Right lobe of liver (tissue), 6 donors: ENCODE data around the gene PPP1R37. TPM values are rescaled to one million over a fixed set of nuclear protein-coding genes. Genes with fewer than 3 reads are reported as not detected.

ENCODE experiments used
- ATAC-seq, 4 donors: fragments of 200-7000 bp; cut with Tn5 transposase; one replicate each; pipeline ENCODE4 v1.9.1; 2020; ENCODE audit warnings: mild to moderate bottlenecking in 4 of 4, moderate library complexity in 4 of 4
- DNase-seq, 3 donors: peaks; one replicate each; pipeline ENCODE4 v3.0.0-alpha.2; 2020
- H3K27ac ChIP-seq, 3 donors: fragments of 200-600 bp; one replicate each; pipeline ENCODE4 v1.8.0; 2022
- H3K27me3 ChIP-seq, 2 donors: fragments of 200-600 bp; one replicate each; pipeline ENCODE4 v1.8.0; 2022
- H3K36me3 ChIP-seq, 4 donors: fragments of 200-600 bp; sonication (generic) in 1 of 4; one replicate each; pipeline versions ENCODE4 v1.5.1 to v1.8.0; 2017 to 2022; ENCODE audit warnings: control low read depth in 1 of 4
- H3K4me1 ChIP-seq, 4 donors: fragments of 200-600 bp; sonication (generic) in 1 of 4; one replicate each; pipeline versions ENCODE4 v1.5.1 to v1.8.0; 2017 to 2022; ENCODE audit warnings: control low read depth in 1 of 4
- H3K4me3 ChIP-seq, 3 donors: fragments of 200-600 bp; one replicate each; pipeline ENCODE4 v1.8.0; 2022
- H3K9me3 ChIP-seq, 4 donors: fragments of 200-600 bp; sonication (generic) in 1 of 4; one replicate each; pipeline versions ENCODE4 v1.5.1 to v1.8.0; 2017 to 2022; ENCODE audit warnings: control low read depth in 1 of 4
- CTCF ChIP-seq, 4 donors: fragments of 200-600 bp in 3 of 4; fragments of 450-650 bp in 1 of 4; IDR thresholded peaks; one replicate each; pipeline versions ENCODE4 v1.5.1 to v1.8.0; 2016 to 2022; ENCODE audit warnings: antibody characterized with exemption in 4 of 4, mild to moderate bottlenecking in 2 of 4
- POLR2A ChIP-seq: fragments of 450-650 bp; IDR thresholded peaks from one replicate; pipeline ENCODE4 v1.6.1; 2017; ENCODE audit warnings: antibody characterized with exemption, mild to moderate bottlenecking
- WGBS: methylation state at CpG from one replicate; pipeline ENCODE4 v1.1.6; 2018; ENCODE audit warnings: low coverage, low lambda C conversion rate; ENCODE audit not compliant: insufficient coverage; ENCODE audit errors: missing lambda C conversion rate; 5-methylcytosine and 5-hydroxymethylcytosine counted together
- intact Hi-C, 2 donors: fragments of 100-400 bp; cut with DNase I; formaldehyde crosslinking; loops; one replicate each; pipeline versions ENCODE4 v1.11.2 to v1.14.1; 2022
- total RNA-seq, 6 experiments: library from RNA; depleted of rRNA in 2 of 6; stranded (reverse); fragments of >200 nt in 2 of 6; fragmentation: NEBNext Ultra II Directional in 3 of 6; extraction: Animal tissue kit (Norgen Biotek cat#: 25700) in 3 of 6; gene quantifications; one replicate each; pipeline versions ENCODE4 v1.1.0 to v1.2.4, GENCODE V29; 2016 to 2023
- donor health status: DM: no; HTN: yes; CAD: no.
- donor health status: DM: no; HTN: no; CAD: no.
- donor health status: DM: no; HTN: no; CAD: no.
- donor health status: DM: no; HTN: yes; CAD: no.
- donor health status: DM: no; HTN: yes; CAD: no.

Gene PPP1R37
- total RNA-seq, 6 experiments from 2014 or later = 10.1 to 14.3 (median 11.0) TPM

- no peaks in the 10 kb centered on the region for H3K9me3 ChIP-seq
- peaks cover 22 to 92% (median 48%) of the 10 kb centered on the region in 4 donors for H3K36me3 ChIP-seq
- H3K27ac ChIP-seq = no peak overlapping the region
- no peak for ATAC-seq
- intact Hi-C loops = loop anchor here in 1 of 2 donors (10.0 kb wide), 1 partner anchor 177 kb away; no protein-coding TSS in a partner anchor
- no peak overlapping the region for H3K4me3 ChIP-seq
- no peak for TF ChIP-seq POLR2A
- TF ChIP-seq CTCF (IDR thresholded peaks at IDR 0.05) = no peak
- H3K27me3 ChIP-seq = no peaks in the 10 kb centered on the region
- DNase-seq = no peak
- WGBS = 94% methylated on average over 3 of the region's 4 CpGs
- H3K4me1 ChIP-seq = no peaks in the 10 kb centered on the region
Observed at GRCh38 chr19:45061965-45062364, 31.0 kb upstream of the PPP1R37 start.

GRCh38 chr19:45063851-45064801 lies 28.9 kb upstream of the PPP1R37 start:
- peaks cover 17 to 86% (median 43%) of the 10 kb centered on the region in 4 donors for H3K36me3 ChIP-seq
- no peaks in the 10 kb centered on the region for H3K27me3 ChIP-seq
- no peaks in the 10 kb centered on the region for H3K9me3 ChIP-seq
- no peak for DNase-seq
- 95% methylated on average over 36 of the region's 85 CpGs for WGBS
- H3K4me3 ChIP-seq = no peak overlapping the region
- TF ChIP-seq POLR2A = no peak
- TF ChIP-seq CTCF (IDR thresholded peaks at IDR 0.05) = no peak
- no peak overlapping the region for H3K27ac ChIP-seq
- intact Hi-C loops = loop anchor here in 1 of 2 donors (10.0 kb wide), 1 partner anchor 179 kb away; no protein-coding TSS in a partner anchor
- no peak for ATAC-seq
- H3K4me1 ChIP-seq = no peaks in the 10 kb centered on the region

- TF ChIP-seq POLR2A (no peak), CTCF (IDR thresholded peaks at IDR 0.05) (no peak)
- ATAC-seq (no peak), DNase-seq (no peak)
- H3K27me3 ChIP-seq = no peaks in the 10 kb centered on the region
- H3K27ac ChIP-seq = no peak overlapping the region
- H3K4me3 ChIP-seq = no peak overlapping the region
- H3K36me3 ChIP-seq = peaks cover 12 to 80% (median 38%) of the 10 kb centered on the region in 4 donors
- H3K9me3 ChIP-seq = no peaks in the 10 kb centered on the region
- intact Hi-C loops = loop anchor here in 1 of 2 donors (10.0 kb wide), 1 partner anchor 182 kb away; no protein-coding TSS in a partner anchor
- H3K4me1 ChIP-seq = no peaks in the 10 kb centered on the region
- 89% methylated on average over 15 of the region's 38 CpGs for WGBS
Observed at GRCh38 chr19:45066921-45067661, 25.9 kb upstream of the PPP1R37 start.

- no peaks in the 10 kb centered on the region for H3K4me1 ChIP-seq
- H3K27me3 ChIP-seq = no peaks in the 10 kb centered on the region
- H3K9me3 ChIP-seq = no peaks in the 10 kb centered on the region
- H3K36me3 ChIP-seq = peaks cover 12 to 73% (median 37%) of the 10 kb centered on the region in 4 donors
- no peak for DNase-seq
- H3K4me3 ChIP-seq = no peak overlapping the region
- no peak for ATAC-seq
- intact Hi-C loops = loop anchor here in 1 of 2 donors (10.0 kb wide), 1 partner anchor 183 kb away; no protein-coding TSS in a partner anchor
- TF ChIP-seq POLR2A (no peak), CTCF (IDR thresholded peaks at IDR 0.05) (no peak)
- no peak overlapping the region for H3K27ac ChIP-seq
- no CpG with 5 or more reads among the region's 10 CpGs for WGBS
Observed at GRCh38 chr19:45068041-45068440, 24.9 kb upstream of the PPP1R37 start.
